Measurements from ENCODE around the gene RAP1GAP2.

Gene RAP1GAP2

DNA sequence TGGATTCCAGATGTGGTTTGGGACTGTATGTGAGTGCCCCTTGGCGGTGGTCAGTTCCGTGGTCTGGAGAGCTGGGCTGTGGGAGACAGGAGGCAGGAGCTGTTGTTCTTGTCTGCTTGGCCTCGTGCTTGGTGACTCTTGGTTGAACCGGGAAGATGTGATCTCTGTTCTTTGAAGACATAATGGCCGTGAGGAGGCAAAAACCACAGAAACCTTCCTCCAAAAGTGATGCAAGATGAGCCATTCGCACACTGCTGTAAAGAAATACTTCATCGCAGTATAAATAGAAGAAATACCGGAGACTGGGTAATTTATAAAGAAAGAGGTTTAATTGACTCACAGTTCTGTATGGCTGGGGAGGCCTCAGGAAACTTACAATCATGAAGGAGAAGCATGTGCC lies 128.8 kb downstream of the RAP1GAP2 start:
- H3K4me3 ChIP-seq (ENCODE audit: low read depth in 1 of 2, low read length in 2 of 2): no peak overlapping the region
- H3K4me1 ChIP-seq (ENCODE audit: insufficient read depth, low read length): no peaks in the 10 kb centered on the region
- H3K79me2 ChIP-seq (ENCODE audit: insufficient read depth, low read length): no peaks in the 10 kb centered on the region
- no peaks in the 10 kb centered on the region for H3K9me3 ChIP-seq (ENCODE audit: insufficient read depth, low read length, severe bottlenecking)
- H4K20me1 ChIP-seq (ENCODE audit: insufficient read depth, low read length): peaks cover 5% of the 10 kb centered on the region; the same call in 1 of the 2 replicates
- H3K9ac ChIP-seq (ENCODE audit: low read depth, low read length): no peak overlapping the region
- TF ChIP-seq EZH2 (IDR thresholded peaks at IDR 0.05; ENCODE audit: borderline replicate concordance, low read depth, low read length, severe bottlenecking): no peak
- TF ChIP-seq, protein P1, sequence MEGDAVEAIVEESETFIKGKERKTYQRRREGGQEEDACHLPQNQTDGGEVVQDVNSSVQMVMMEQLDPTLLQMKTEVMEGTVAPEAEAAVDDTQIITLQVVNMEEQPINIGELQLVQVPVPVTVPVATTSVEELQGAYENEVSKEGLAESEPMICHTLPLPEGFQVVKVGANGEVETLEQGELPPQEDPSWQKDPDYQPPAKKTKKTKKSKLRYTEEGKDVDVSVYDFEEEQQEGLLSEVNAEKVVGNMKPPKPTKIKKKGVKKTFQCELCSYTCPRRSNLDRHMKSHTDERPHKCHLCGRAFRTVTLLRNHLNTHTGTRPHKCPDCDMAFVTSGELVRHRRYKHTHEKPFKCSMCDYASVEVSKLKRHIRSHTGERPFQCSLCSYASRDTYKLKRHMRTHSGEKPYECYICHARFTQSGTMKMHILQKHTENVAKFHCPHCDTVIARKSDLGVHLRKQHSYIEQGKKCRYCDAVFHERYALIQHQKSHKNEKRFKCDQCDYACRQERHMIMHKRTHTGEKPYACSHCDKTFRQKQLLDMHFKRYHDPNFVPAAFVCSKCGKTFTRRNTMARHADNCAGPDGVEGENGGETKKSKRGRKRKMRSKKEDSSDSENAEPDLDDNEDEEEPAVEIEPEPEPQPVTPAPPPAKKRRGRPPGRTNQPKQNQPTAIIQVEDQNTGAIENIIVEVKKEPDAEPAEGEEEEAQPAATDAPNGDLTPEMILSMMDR (IDR thresholded peaks at IDR 0.05; ENCODE audit: borderline replicate concordance, extremely low read depth, low read length, poor library complexity, severe bottlenecking): no peak
- ATAC-seq (ENCODE audit: insufficient read depth, low read depth) (no peak), DNase-seq (no peak)
- H3K4me2 ChIP-seq (ENCODE audit: insufficient read depth, low read length): no peak overlapping the region
- no peak overlapping the region for H3K27ac ChIP-seq (ENCODE audit: low read length)
- no peak overlapping the region for H2AFZ ChIP-seq (ENCODE audit: low read depth, low read length)
- H3K36me3 ChIP-seq (ENCODE audit: insufficient read depth, low read length): no peaks in the 10 kb centered on the region
- H3K27me3 ChIP-seq (ENCODE audit: insufficient read depth, low read length, poor library complexity): no peaks in the 10 kb centered on the region

DNA sequence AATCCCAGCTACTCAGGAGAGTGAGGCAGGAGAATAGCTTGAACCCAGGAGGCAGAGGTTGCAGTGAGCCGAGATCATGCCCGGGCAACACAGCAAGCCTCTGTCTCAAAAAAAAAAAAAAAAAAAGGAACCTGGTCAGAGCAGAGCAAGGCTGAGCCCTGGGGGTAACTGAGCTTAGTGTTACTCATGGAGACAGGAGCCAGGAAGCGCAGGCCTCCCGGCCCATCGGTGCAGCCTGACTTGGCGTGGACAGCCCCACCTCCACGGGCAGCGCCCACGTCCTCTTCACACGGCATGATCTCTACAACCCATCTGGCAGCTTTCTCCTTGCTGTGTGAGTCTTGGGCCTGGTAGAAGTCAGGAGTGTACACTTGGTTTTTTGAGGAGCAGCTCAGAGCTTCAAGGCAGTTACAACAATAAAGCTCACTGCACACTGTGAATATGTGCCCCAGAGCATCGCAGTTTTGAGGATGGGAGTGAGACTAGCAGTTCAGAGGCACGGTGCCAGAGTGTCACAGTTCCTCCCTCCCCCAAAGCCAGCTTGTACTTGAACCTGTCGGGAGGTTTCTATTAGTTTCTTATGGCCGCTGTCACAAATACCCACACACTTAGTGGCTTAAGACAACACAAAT lies 129.9 kb downstream of the RAP1GAP2 start:
- Histone ChIP-seq H3K4me2 (ENCODE audit: insufficient read depth, low read length) (no peak overlapping the region), H3K27ac (ENCODE audit: low read length) (no peak overlapping the region), H3K36me3 (ENCODE audit: insufficient read depth, low read length) (no peaks in the 10 kb centered on the region), H3K9ac (ENCODE audit: low read depth, low read length) (no peak overlapping the region), H2AFZ (ENCODE audit: low read depth, low read length) (no peak overlapping the region), H3K79me2 (ENCODE audit: insufficient read depth, low read length) (no peaks in the 10 kb centered on the region), H4K20me1 (ENCODE audit: insufficient read depth, low read length) (peaks cover 6% of the 10 kb centered on the region; the same call in 1 of the 2 replicates), H3K27me3 (ENCODE audit: insufficient read depth, low read length, poor library complexity) (no peaks in the 10 kb centered on the region), H3K4me3 (ENCODE audit: low read depth in 1 of 2, low read length in 2 of 2) (no peak overlapping the region), H3K4me1 (ENCODE audit: insufficient read depth, low read length) (no peaks in the 10 kb centered on the region), H3K9me3 (ENCODE audit: insufficient read depth, low read length, severe bottlenecking) (no peaks in the 10 kb centered on the region)
- no peak for DNase-seq
- ATAC-seq (ENCODE audit: insufficient read depth, low read depth): no peak
- TF ChIP-seq, protein P1 (IDR thresholded peaks at IDR 0.05; ENCODE audit: borderline replicate concordance, extremely low read depth, low read length, poor library complexity, severe bottlenecking): no peak

DNA sequence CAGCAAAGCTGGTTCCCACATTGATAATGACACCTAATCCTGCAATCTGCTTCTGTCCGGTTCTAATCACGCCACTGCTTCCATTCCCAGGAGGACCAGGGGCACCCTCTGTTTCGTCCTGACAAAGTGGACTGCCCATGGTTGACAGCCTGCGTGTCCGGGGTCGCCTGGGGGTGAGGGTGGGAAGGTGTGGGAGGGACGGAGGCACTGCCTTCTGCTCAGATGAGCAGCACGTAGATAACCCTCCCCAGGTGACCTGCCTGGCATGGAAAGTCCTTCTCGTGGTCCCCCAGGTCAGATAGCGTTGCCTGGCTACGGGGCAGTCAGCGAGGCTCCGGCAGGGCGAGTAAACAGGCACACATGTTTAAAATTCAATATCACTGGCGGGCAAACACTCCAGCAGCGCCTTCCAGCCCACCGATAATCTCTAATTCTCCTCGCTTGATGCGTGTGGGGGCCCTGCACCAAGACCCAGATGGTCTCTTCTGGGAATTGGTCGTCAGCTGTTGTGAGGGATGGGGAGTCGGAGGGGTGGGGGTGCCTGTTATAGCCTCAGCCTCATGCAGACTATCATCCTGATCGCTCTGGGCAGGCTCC lies 132.2 kb downstream of the RAP1GAP2 start:
- Histone ChIP-seq H3K4me3 (ENCODE audit: low read depth in 1 of 2, low read length in 2 of 2) (no peak overlapping the region), H4K20me1 (ENCODE audit: insufficient read depth, low read length) (peaks cover 6% of the 10 kb centered on the region; the same call in 1 of the 2 replicates), H3K79me2 (ENCODE audit: insufficient read depth, low read length) (no peaks in the 10 kb centered on the region), H3K27ac (ENCODE audit: low read length) (no peak overlapping the region), H3K9me3 (ENCODE audit: insufficient read depth, low read length, severe bottlenecking) (no peaks in the 10 kb centered on the region), H3K4me1 (ENCODE audit: insufficient read depth, low read length) (no peaks in the 10 kb centered on the region), H3K27me3 (ENCODE audit: insufficient read depth, low read length, poor library complexity) (no peaks in the 10 kb centered on the region), H3K9ac (ENCODE audit: low read depth, low read length) (no peak overlapping the region), H3K36me3 (ENCODE audit: insufficient read depth, low read length) (no peaks in the 10 kb centered on the region), H3K4me2 (ENCODE audit: insufficient read depth, low read length) (no peak overlapping the region), H2AFZ (ENCODE audit: low read depth, low read length) (no peak overlapping the region)
- ATAC-seq (ENCODE audit: insufficient read depth, low read depth) (no peak), DNase-seq (no peak)
- no peak for TF ChIP-seq EZH2 (IDR thresholded peaks at IDR 0.05; ENCODE audit: borderline replicate concordance, low read depth, low read length, severe bottlenecking)
- TF ChIP-seq, protein P1 (IDR thresholded peaks at IDR 0.05; ENCODE audit: borderline replicate concordance, extremely low read depth, low read length, poor library complexity, severe bottlenecking): no peak

Data from DND-41 (cell line).